ENCODE data around the gene TH.

The TH gene

DNA sequence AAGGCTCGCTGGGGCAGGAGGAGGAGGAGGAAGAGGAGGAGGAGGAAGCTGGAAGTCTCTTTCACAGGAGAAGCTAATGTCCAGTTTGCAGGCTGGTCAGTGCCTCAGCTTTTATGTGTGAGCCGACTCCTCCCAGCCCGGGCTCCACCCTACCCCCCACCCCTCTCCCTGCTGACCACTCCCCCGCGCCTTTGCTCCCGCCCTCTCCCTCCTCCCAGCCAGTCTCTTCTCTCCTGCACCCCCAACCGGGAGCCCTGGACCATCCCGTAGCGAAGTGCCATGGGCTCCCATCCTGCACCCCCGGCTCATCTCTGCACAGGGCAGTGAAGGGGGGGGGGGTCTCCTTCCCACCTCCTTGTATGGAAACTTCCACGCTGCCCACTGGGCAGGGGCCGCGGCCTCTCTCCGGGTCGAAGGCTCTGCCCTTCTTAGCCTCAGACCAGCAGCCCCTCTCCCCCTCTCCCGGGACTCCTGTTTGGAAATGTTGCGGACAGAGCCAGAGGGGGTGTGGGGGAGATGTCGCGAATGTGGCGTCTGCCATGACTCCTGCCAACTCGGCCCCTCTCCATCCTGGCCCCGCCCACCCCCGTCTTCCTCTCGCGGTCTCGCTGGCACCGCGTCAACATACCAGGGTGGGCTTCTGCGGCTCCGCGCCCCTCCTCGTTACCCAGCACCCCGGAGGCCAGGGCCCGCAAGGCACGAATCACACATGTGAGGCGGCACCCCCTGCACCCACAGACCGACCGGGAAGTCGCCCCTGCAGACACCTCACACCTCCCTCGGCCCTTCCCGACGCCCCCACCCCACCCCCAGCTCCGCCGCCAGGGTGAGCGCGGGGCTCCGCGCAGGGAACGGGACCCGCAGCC, 34.2 kb downstream of the TH start:
- H3K4me1 Mint-ChIP-seq: peaks cover 2% of the 10 kb centered on the region

DNA sequence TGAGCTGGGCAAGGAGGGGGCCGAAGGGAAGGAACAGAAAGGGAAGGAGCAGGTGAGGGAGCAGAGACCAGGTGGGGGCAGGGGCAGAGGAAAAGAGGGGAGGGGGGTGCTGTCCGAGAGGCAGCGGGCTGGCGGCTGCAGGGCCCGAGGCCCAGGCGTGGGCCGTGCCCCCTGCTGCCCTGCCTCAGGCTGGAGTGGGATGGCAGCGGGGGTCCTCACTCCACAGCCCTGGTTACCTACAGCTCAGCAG, 34.7 kb downstream of the TH start:
- no peak overlapping the region for H3K27ac Mint-ChIP-seq
- CTCF ChIA-PET: interaction anchor here (1.4 kb wide), 1 partner anchor 16 kb away, joined by 3 read pairs; no protein-coding TSS in a partner anchor
- peaks cover 2% of the 10 kb centered on the region for H3K4me1 Mint-ChIP-seq
- peaks cover 98% of the 10 kb centered on the region for H3K27me3 Mint-ChIP-seq
- H3K36me3 Mint-ChIP-seq: no peaks in the 10 kb centered on the region
- H3K4me3 Mint-ChIP-seq: no peak overlapping the region
- DNase-seq: no peak
- peaks cover 1% of the 10 kb centered on the region for H3K9me3 Mint-ChIP-seq

More for the DNA sequence above, 34.2 kb downstream of the TH start:
- Mint-ChIP-seq H3K27ac (no peak overlapping the region), H3K27me3 (peaks cover 98% of the 10 kb centered on the region), H3K36me3 (no peaks in the 10 kb centered on the region), H3K4me3 (no peak overlapping the region), H3K9me3 (no peaks in the 10 kb centered on the region)
- CTCF ChIA-PET: interaction anchor here (1.4 kb wide), 1 partner anchor 15 kb away, joined by 3 read pairs; no protein-coding TSS in a partner anchor
- no peak for DNase-seq

- Mint-ChIP-seq H3K27ac (no peak overlapping the region), H3K4me1 (peaks cover 2% of the 10 kb centered on the region), H3K9me3 (peaks cover 5% of the 10 kb centered on the region), H3K36me3 (no peaks in the 10 kb centered on the region), H3K4me3 (no peak overlapping the region), H3K27me3 (peaks cover 98% of the 10 kb centered on the region)
- no peak for DNase-seq
- CTCF ChIA-PET: interaction anchor here (0.8 to 1.4 kb wide), 2 partner anchors 15 to 16 kb away, joined by 3 read pairs; no protein-coding TSS in a partner anchor
Observed at GRCh38 chr11:2136209-2136951, 35.2 kb downstream of the TH start.

DNA sequence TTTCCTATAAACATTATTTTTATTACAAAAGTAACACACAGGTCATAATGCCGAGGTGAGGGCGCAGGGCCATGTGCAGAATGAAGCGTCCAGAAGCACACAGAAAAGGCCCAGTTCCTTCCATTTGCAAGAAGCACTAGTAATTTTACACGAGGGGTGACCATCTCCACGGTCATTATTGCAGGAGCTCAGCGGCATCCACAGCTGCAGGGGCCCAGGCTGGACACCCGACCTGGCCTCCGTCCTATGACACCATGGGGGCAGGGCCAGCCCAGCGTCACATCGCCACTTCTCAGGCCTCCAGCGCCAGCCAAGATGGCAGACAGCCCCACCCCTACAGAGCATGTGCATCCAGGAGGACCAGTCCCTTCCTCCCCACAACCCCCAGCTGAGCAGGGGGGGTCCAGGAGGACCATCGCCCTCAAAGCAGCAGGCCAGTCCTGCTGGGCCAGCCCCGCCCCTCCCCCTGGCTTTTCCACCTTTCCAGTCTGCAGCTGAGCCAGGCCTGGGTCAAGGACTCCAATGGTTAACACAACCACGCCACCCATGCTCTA, 35.9 kb downstream of the TH start:
- Mint-ChIP-seq H3K27me3 (peaks cover 98% of the 10 kb centered on the region), H3K9me3 (peaks cover 11% of the 10 kb centered on the region), H3K27ac (no peak overlapping the region), H3K4me1 (peaks cover 2% of the 10 kb centered on the region), H3K4me3 (no peak overlapping the region), H3K36me3 (no peaks in the 10 kb centered on the region)
- DNase-seq: no peak
- CTCF ChIA-PET: interaction anchor here (0.8 to 1.4 kb wide), 2 partner anchors 15 to 17 kb away, joined by 3 read pairs; no protein-coding TSS in a partner anchor

- CTCF ChIA-PET: no interaction called here
Observed at GRCh38 chr11:2135018-2135569, 36.5 kb downstream of the TH start.

GRCh38 chr11:2134022-2135010, 37.3 kb downstream of the TH start:
- CTCF ChIA-PET: interaction anchor here (1.4 kb wide), 1 partner anchor 17 kb away, joined by 6 read pairs; no protein-coding TSS in a partner anchor
- Mint-ChIP-seq H3K36me3 (no peaks in the 10 kb centered on the region), H3K27ac (no peak overlapping the region), H3K4me3 (no peak overlapping the region), H3K4me1 (peaks cover 2% of the 10 kb centered on the region), H3K27me3 (peaks cover 85% of the 10 kb centered on the region), H3K9me3 (peaks cover 11% of the 10 kb centered on the region)
- DNase-seq: no peak

More at GRCh38 chr11:2135018-2135569, 36.5 kb downstream of the TH start:
- H3K27ac Mint-ChIP-seq: no peak overlapping the region
- H3K36me3 Mint-ChIP-seq: no peaks in the 10 kb centered on the region
- peaks cover 11% of the 10 kb centered on the region for H3K9me3 Mint-ChIP-seq
- DNase-seq: no peak
- H3K27me3 Mint-ChIP-seq: peaks cover 92% of the 10 kb centered on the region
- no peak overlapping the region for H3K4me3 Mint-ChIP-seq
- H3K4me1 Mint-ChIP-seq: peaks cover 2% of the 10 kb centered on the region

GRCh38 chr11:2133241-2134021, 38.2 kb downstream of the TH start:
- Mint-ChIP-seq H3K27ac (no peak overlapping the region), H3K27me3 (peaks cover 84% of the 10 kb centered on the region), H3K4me3 (no peak overlapping the region), H3K4me1 (peaks cover 1% of the 10 kb centered on the region), H3K36me3 (no peaks in the 10 kb centered on the region), H3K9me3 (peaks cover 11% of the 10 kb centered on the region)
- CTCF ChIA-PET: interaction anchor here (1.4 kb wide), 1 partner anchor 18 kb away, joined by 6 read pairs; no protein-coding TSS in a partner anchor
- DNase-seq: no peak

GRCh38 chr11:2132874-2133240, 38.8 kb downstream of the TH start:
- H3K4me3 Mint-ChIP-seq: no peak overlapping the region
- H3K27ac Mint-ChIP-seq: no peak overlapping the region
- H3K36me3 Mint-ChIP-seq: no peaks in the 10 kb centered on the region
- H3K9me3 Mint-ChIP-seq: peaks cover 11% of the 10 kb centered on the region
- no peak for DNase-seq
- CTCF ChIA-PET: interaction anchor here (1.4 kb wide), 1 partner anchor 18 kb away, joined by 6 read pairs; no protein-coding TSS in a partner anchor
- no peaks in the 10 kb centered on the region for H3K4me1 Mint-ChIP-seq
- peaks cover 79% of the 10 kb centered on the region for H3K27me3 Mint-ChIP-seq

DNA sequence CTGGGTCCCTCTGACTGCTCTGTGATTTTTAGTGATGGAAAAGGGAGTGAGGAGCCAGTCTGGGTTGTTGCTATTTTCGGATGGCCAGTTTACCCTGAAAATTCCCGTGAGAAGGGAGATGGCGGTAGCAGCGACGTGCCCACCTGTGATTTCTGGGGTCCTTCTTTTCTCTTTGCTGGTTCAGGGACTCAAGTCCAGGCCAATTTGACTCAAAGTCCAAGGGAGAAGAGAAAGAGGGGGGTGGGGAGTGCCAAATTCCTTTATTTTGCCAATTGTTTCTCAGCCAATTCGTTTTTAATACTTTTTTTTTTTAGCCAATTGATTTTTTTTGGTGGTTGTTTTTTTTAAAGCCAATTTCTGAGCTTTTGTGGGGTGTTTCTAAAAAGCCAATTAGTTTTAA, 39.4 kb downstream of the TH start:
- DNase-seq: no peak
- CTCF ChIA-PET: no interaction called here
- Mint-ChIP-seq H3K9me3 (peaks cover 11% of the 10 kb centered on the region), H3K27ac (no peak overlapping the region), H3K36me3 (no peaks in the 10 kb centered on the region), H3K27me3 (peaks cover 75% of the 10 kb centered on the region), H3K4me3 (no peak overlapping the region), H3K4me1 (no peaks in the 10 kb centered on the region)

DNA sequence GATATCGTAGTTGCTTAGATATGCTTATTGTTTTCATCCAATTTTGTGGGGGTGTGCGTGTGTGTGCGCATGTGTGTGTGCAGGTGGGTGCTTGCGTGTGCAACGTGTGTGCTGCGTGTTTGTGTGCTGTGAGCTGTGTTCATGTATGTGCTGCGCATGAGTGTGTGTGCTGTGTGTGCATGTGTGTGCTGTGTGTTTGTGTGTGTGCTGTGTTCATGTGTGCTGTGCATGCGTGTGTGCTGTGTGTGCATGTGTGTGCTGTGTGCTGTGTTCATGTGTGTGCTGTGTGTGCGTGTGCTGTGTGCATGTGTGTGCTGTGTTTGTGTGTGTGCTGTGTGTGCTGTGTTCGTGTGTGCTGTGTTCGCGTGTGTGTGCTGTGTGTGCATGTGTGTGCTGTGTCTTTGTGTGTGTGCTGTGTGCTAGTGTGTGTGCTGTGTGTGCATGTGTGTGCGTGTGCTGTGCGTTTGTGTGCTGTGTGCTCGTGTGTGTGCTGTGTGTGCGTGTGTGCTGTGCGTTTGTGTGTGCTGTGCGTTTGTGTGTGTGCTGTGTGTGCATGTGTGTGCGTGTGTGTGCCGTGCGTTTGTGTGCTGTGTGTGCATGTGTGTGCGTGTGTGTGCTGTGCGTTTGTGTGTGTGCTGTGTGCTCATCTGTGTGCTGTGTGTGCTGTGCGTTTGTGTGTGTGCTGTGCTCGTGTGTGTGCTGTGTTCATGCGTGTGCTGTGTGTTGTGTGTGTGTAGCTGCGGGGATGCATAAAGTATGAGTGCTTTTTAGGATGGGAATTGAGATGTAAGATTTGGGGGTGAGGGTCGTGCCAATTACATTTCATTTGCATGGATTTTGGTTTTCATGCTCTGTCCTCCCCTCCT, 40.0 kb downstream of the TH start:
- no peaks in the 10 kb centered on the region for H3K36me3 Mint-ChIP-seq
- CTCF ChIA-PET: no interaction called here
- peaks cover 70% of the 10 kb centered on the region for H3K27me3 Mint-ChIP-seq
- H3K4me3 Mint-ChIP-seq: no peak overlapping the region
- no peaks in the 10 kb centered on the region for H3K4me1 Mint-ChIP-seq
- no peak for DNase-seq
- H3K27ac Mint-ChIP-seq: no peak overlapping the region
- peaks cover 11% of the 10 kb centered on the region for H3K9me3 Mint-ChIP-seq

DNA sequence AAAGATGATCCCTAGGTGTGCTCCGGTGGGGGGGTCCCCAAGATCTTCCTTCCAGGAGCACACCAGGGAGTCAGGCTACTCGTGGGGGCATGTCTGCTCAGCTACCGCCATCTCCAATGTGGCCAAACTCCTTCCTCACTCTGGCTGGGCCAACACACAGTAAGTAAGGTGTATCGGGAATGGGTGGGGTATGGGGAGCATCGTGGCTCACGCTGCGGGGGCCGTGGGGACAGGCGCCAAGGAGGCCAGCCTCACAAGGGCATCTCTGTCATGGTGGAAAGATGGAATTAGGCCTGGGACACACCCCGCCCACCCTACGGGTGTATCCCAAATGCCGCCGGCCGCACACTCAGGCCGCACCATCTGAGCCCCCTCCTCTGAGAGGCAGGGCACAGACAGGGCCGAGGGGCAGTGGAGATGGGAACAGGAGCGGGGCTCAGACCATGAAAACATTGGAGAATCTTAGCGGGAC, 40.7 kb downstream of the TH start:
- Mint-ChIP-seq H3K4me3 (no peak overlapping the region), H3K36me3 (no peaks in the 10 kb centered on the region), H3K9me3 (peaks cover 11% of the 10 kb centered on the region), H3K27me3 (peaks cover 63% of the 10 kb centered on the region), H3K4me1 (no peaks in the 10 kb centered on the region), H3K27ac (peak overlapping the region; percentile 19)
- CTCF ChIA-PET: no interaction called here
- no peak for DNase-seq

- no peaks in the 10 kb centered on the region for H3K4me1 Mint-ChIP-seq
Observed at GRCh38 chr11:2129699-2130366, 41.8 kb downstream of the TH start.

More at GRCh38 chr11:2129699-2130366, 41.8 kb downstream of the TH start:
- Mint-ChIP-seq H3K27ac (no peak overlapping the region), H3K4me3 (no peak overlapping the region), H3K9me3 (peaks cover 11% of the 10 kb centered on the region), H3K36me3 (no peaks in the 10 kb centered on the region), H3K27me3 (peaks cover 52% of the 10 kb centered on the region)
- no peak for DNase-seq
- CTCF ChIA-PET: no interaction called here

Data from activated naive CD4-positive, alpha-beta T cell treated with anti-CD3 and anti-CD28 coated beads, Interleukin-2, amount 10 ng/mL, durations not matched to agents 7 days and 5 days (primary cell).